Stomach (tissue), 4 donors: ENCODE data around the gene DDX56.

Source experiments
- CTCF ChIP-seq, 7 experiments: fragments of 450-650 bp in 4 of 7; fragments of 200-600 bp in 3 of 7; sonication (generic) in 3 of 7; IDR thresholded peaks; one replicate each; pipeline ENCODE4 v1.5.1; 2016 to 2019; ENCODE audit warnings: antibody characterized with exemption in 7 of 7, control low read depth in 2 of 7, mild to moderate bottlenecking in 1 of 7
- EP300 ChIP-seq: sonication (generic); formaldehyde crosslinking; IDR thresholded peaks from one replicate; pipeline ENCODE4 v1.6.1; 2017; ENCODE audit warnings: antibody characterized with exemption
- POLR2A ChIP-seq, 4 donors: fragments of 450-650 bp; IDR thresholded peaks; one replicate each; pipeline ENCODE4 v1.6.1; 2016; ENCODE audit warnings: antibody characterized with exemption in 4 of 4, control low read depth in 2 of 4, mild to moderate bottlenecking in 1 of 4, moderate library complexity in 1 of 4
- POLR2AphosphoS5 ChIP-seq, 3 donors: sonication (generic); formaldehyde crosslinking; IDR thresholded peaks; one replicate each; pipeline ENCODE4 v1.6.1; 2016; ENCODE audit warnings: antibody characterized with exemption in 3 of 3

GRCh38 chr7:44548893-44549292 lies 24.8 kb downstream of the DDX56 start:
- no peak for TF ChIP-seq CTCF (IDR thresholded peaks at IDR 0.05)
- no peak for TF ChIP-seq EP300
- TF ChIP-seq POLR2A (IDR thresholded peaks at IDR 0.05): no peak
- TF ChIP-seq POLR2AphosphoS5 (IDR thresholded peaks at IDR 0.05): no peak
